GM23338 (cell line): ENCODE results near the gene KCNN3. TPM values are rescaled to one million over a fixed set of nuclear protein-coding genes. Genes with fewer than 3 reads are reported as not detected.

Source experiments
- ATAC-seq: fragments of 200-7000 bp; cut with Tn5 transposase; 3 replicates; pipeline ENCODE4 v1.9.1; 2020
- DNase-seq: peaks from one replicate; pipeline ENCODE4 v3.0.0-alpha.2; 2015; ENCODE audit warnings: low spot score
- H2AFZ ChIP-seq: fragments of 200-600 bp; sonication (generic); 2 replicates; pipeline ENCODE4 v1.8.0; 2016; ENCODE audit warnings: antibody characterized with exemption, mild to moderate bottlenecking, moderate library complexity
- H3F3A ChIP-seq: fragments of 200-600 bp; sonication (generic); replicated peaks from 2 replicates; pipeline ENCODE4 v1.8.0; 2017; ENCODE audit warnings: antibody characterized with exemption, mixed run types, low read depth
- H3K27ac ChIP-seq: fragments of 200-600 bp; sonication (generic); 2 replicates; pipeline ENCODE4 v1.6.1; 2016; ENCODE audit warnings: low read depth
- H3K27me3 ChIP-seq: fragments of 200-600 bp; sonication (generic); 2 replicates; pipeline ENCODE4 v1.8.0; 2016; ENCODE audit warnings: mild to moderate bottlenecking, mixed run types, moderate library complexity; ENCODE audit not compliant: insufficient read depth
- H3K36me3 ChIP-seq: fragments of 200-600 bp; sonication (generic); 2 replicates; pipeline ENCODE4 v1.8.0; 2016; ENCODE audit warnings: mild to moderate bottlenecking; ENCODE audit not compliant: insufficient read depth
- H3K4me1 ChIP-seq: fragments of 200-600 bp; sonication (generic); 2 replicates; pipeline ENCODE4 v1.8.0; 2016; ENCODE audit warnings: mild to moderate bottlenecking, moderate library complexity; ENCODE audit not compliant: insufficient read depth
- H3K4me2 ChIP-seq: fragments of 200-600 bp; sonication (generic); 2 replicates; pipeline ENCODE4 v1.7.1; 2017; ENCODE audit warnings: mixed run types
- H3K4me3 ChIP-seq: fragments of 200-600 bp; sonication (generic); 2 replicates; pipeline ENCODE4 v1.6.1; 2016; ENCODE audit warnings: mixed run types
- H3K79me2 ChIP-seq: fragments of 200-600 bp; sonication (generic); replicated peaks from 2 replicates; pipeline ENCODE4 v1.8.0; 2017; ENCODE audit warnings: mild to moderate bottlenecking; ENCODE audit not compliant: insufficient read depth
- H3K9me2 ChIP-seq: fragments of 200-600 bp; sonication (generic); 2 replicates; pipeline ENCODE4 v1.8.0; 2017; ENCODE audit not compliant: insufficient read depth
- H4K20me1 ChIP-seq: fragments of 200-600 bp; sonication (generic); replicated peaks from 2 replicates; pipeline ENCODE4 v1.8.0; 2017; ENCODE audit warnings: mild to moderate bottlenecking; ENCODE audit not compliant: insufficient read depth
- H3K27ac Mint-ChIP-seq: 2 replicates; pipeline ENCODE4 v1.8.0; 2020; ENCODE audit warnings: inconsistent platforms, mild to moderate bottlenecking, moderate library complexity, mixed read lengths
- H3K27me3 Mint-ChIP-seq: 3 replicates; pipeline ENCODE4 v1.8.0; 2022; ENCODE audit warnings: low read depth, mild to moderate bottlenecking, moderate library complexity, mixed read lengths, inconsistent platforms; ENCODE audit not compliant: insufficient read depth, poor library complexity
- H3K36me3 Mint-ChIP-seq: 3 replicates; pipeline ENCODE4 v1.8.0; 2021; ENCODE audit warnings: low read depth, mild to moderate bottlenecking, inconsistent platforms, moderate library complexity, mixed read lengths
- H3K4me1 Mint-ChIP-seq: 3 replicates; pipeline ENCODE4 v1.8.0; 2020; ENCODE audit warnings: mild to moderate bottlenecking, inconsistent platforms, mixed read lengths
- H3K4me3 Mint-ChIP-seq: 3 replicates; pipeline ENCODE4 v1.8.0; 2021; ENCODE audit warnings: moderate library complexity, mild to moderate bottlenecking, inconsistent platforms, mixed read lengths
- H3K9me3 Mint-ChIP-seq: 3 replicates; pipeline ENCODE4 v1.8.0; 2020; ENCODE audit warnings: moderate library complexity, mild to moderate bottlenecking, inconsistent platforms, mixed read lengths
- CTCF ChIP-seq, 2 experiments: fragments of 200-600 bp in 1 of 2; sonication (generic) in 1 of 2; conservative IDR thresholded peaks; 2 replicates each; pipeline versions ENCODE4 v1.5.1 to v1.6.1; 2016 to 2017; ENCODE audit warnings: antibody characterized with exemption in 2 of 2, low read depth in 2 of 2, mild to moderate bottlenecking in 2 of 2, moderate library complexity in 1 of 2
- ETS1 ChIP-seq: IDR thresholded peaks from 2 replicates; pipeline ENCODE4 v1.6.1; 2016; ENCODE audit warnings: antibody characterized with exemption
- EZH2 ChIP-seq: fragments of 200-600 bp; sonication (generic); IDR thresholded peaks from one replicate; pipeline ENCODE4 v1.8.0; 2017; ENCODE audit warnings: antibody characterized with exemption, mild to moderate bottlenecking, low read depth; ENCODE audit not compliant: unreplicated experiment
- EZH2phosphoT487 ChIP-seq: fragments of 200-600 bp; sonication (generic); IDR thresholded peaks from one replicate; pipeline ENCODE4 v1.8.1; 2018; ENCODE audit warnings: antibody characterized with exemption; ENCODE audit not compliant: unreplicated experiment
- JUNB ChIP-seq: IDR thresholded peaks from one replicate; pipeline ENCODE4 v1.6.1; 2016; ENCODE audit warnings: antibody characterized with exemption; ENCODE audit not compliant: unreplicated experiment
- NANOG ChIP-seq: IDR thresholded peaks from 2 replicates; pipeline ENCODE4 v1.6.1; 2016; ENCODE audit warnings: antibody characterized with exemption, borderline replicate concordance
- POLR2AphosphoS5 ChIP-seq: IDR thresholded peaks from 2 replicates; pipeline ENCODE4 v1.6.1; 2016; ENCODE audit warnings: antibody characterized with exemption, low read depth
- ZNF114 ChIP-seq: fragments of 250-450 bp; sonication (Bioruptor Pico); IDR thresholded peaks from 2 replicates; pipeline ENCODE4 v1.5.0; 2020; ENCODE audit warnings: mild to moderate bottlenecking, moderate library complexity
- ZNF331 ChIP-seq: fragments of 250-450 bp; sonication (Bioruptor Pico); IDR thresholded peaks from 2 replicates; pipeline ENCODE4 v1.5.0; 2020; ENCODE audit warnings: low read depth, mild to moderate bottlenecking, moderate library complexity
- polyA plus RNA-seq: library from polyadenylated mRNA; unstranded; fragments of >200 nt; fragmentation: Nextera tagmentation; extraction: Ambion mirVana; gene quantifications from 2 replicates; pipeline ENCODE4 v1.2.1, GENCODE V29; 2016
- total RNA-seq: library from RNA; depleted of rRNA; stranded (reverse); fragments of >200 nt; shearing (Covaris generic); gene quantifications from 2 replicates; pipeline ENCODE4 v1.2.3, GENCODE V29; 2014

Gene KCNN3
- total and polyA plus RNA-seq, 2 experiments from 2014 or later: 1.9 to 3.0 TPM

GRCh38 chr1:154856544-154856943 is 13.5 kb downstream of the KCNN3 start:
- Mint-ChIP-seq H3K27me3 (peaks cover 11% of the 10 kb centered on the region), H3K4me1 (peaks cover 14% of the 10 kb centered on the region), H3K27ac (0 out of 2 replicates have a peak overlapping the region, but pooled peaks have one; percentile 20), H3K9me3 (peaks cover under 1% of the 10 kb centered on the region; the same call in 1 of the 3 replicates), H3K36me3 (no peaks in the 10 kb centered on the region; the same call in 2 of the 3 replicates), H3K4me3 (no peak overlapping the region)
- Histone ChIP-seq H2AFZ (no peak overlapping the region), H3K79me2 (no peaks in the 10 kb centered on the region), H3K4me1 (no peaks in the 10 kb centered on the region), H3K9me2 (no peaks in the 10 kb centered on the region), H3F3A (no peaks in the 10 kb centered on the region), H3K4me3 (no peak overlapping the region), H3K4me2 (no peak overlapping the region), H3K27me3 (no peaks in the 10 kb centered on the region), H3K36me3 (no peaks in the 10 kb centered on the region), H3K27ac (no peak overlapping the region), H4K20me1 (no peaks in the 10 kb centered on the region)
- DNase-seq (no peak), ATAC-seq (no peak)
- TF ChIP-seq EZH2 (no peak), EZH2phosphoT487 (no peak)

GRCh38 chr1:154856049-154856448 is 14.0 kb downstream of the KCNN3 start:
- no peaks in the 10 kb centered on the region for H3K9me2 ChIP-seq
- H4K20me1 ChIP-seq: no peaks in the 10 kb centered on the region
- H3K4me3 ChIP-seq: no peak overlapping the region
- no peaks in the 10 kb centered on the region for H3K36me3 ChIP-seq
- Mint-ChIP-seq H3K27me3 (peaks cover 11% of the 10 kb centered on the region), H3K27ac (no peak overlapping the region), H3K9me3 (no peaks in the 10 kb centered on the region), H3K4me3 (no peak overlapping the region), H3K4me1 (peaks cover 10% of the 10 kb centered on the region; the same call in 2 of the 3 replicates), H3K36me3 (no peaks in the 10 kb centered on the region)
- DNase-seq: peak; percentile 53
- H3K79me2 ChIP-seq: no peaks in the 10 kb centered on the region
- H3K27me3 ChIP-seq: no peaks in the 10 kb centered on the region
- ATAC-seq: peak; percentile 26
- H3K4me2 ChIP-seq: no peak overlapping the region
- H3K27ac ChIP-seq: no peak overlapping the region
- no peaks in the 10 kb centered on the region for H3F3A ChIP-seq
- H2AFZ ChIP-seq: no peak overlapping the region
- TF ChIP-seq ZNF331 (no peak), CTCF (conservative IDR thresholded peaks at IDR 0.05; ENCODE audit: low read depth in 2 of 2) (peak; percentile 32 to 59; a peak in 3 of 4 replicates), ETS1 (no peak), JUNB (no peak), POLR2AphosphoS5 (no peak), NANOG (no peak), EZH2phosphoT487 (no peak), ZNF114 (no peak)
- H3K4me1 ChIP-seq: no peaks in the 10 kb centered on the region
